GM21723 (cell line): ENCODE data around the gene CAPZA2.
"Not testable (repeated sequence)": the region's sequence is repeated elsewhere in the genome, so short reads cannot be mapped to it uniquely, and the experiment has no call there.

Source experiments
- ATAC-seq: cut with Tn5 transposase; IDR thresholded peaks from one replicate; pipeline ENCODE4 v1.9.1; 2021; ENCODE audit warnings: mild to moderate bottlenecking, moderate library complexity; ENCODE audit not compliant: unreplicated experiment

Gene CAPZA2

DNA sequence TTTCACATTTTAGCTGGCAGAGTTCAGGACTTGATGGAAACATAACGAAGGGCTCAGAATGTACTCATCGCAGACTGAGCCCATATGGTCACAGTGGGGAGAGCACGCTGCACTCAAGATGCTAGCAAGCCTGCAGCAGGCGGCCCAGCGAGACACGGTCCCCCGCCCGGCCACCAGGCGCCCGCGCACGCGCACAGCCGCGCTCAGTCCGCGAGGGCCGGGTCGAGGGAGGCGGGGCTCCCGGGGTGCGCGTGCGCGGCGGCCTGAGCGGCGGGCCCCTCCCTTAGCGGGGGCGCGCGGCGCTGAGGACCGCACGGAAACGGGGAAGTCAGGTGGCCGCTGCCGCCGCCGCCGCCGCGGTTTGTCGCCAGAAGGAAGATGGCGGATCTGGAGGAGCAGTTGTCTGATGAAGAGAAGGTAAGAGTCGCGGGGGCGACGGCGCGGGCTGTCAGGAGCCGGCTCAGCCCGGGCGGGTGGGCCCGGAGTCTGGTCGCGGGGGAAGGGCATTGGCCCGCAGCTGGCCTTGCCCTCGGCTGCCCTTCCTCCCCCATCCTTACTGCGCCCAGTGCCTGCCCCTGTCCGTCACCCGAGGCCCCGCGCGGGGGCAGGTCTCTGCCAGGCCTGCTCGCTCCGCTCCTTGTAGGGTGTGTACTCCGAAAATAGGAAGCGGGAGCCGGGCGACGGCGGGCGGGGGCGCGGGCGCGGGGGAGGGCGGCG lies at the start of gene CAPZA2:
CAPZA2 (plus strand) TSS at position 354 of the 717 bp plus-strand sequence; CDS start at position 379, 25 bp downstream.
- peak; percentile 88 for ATAC-seq

DNA sequence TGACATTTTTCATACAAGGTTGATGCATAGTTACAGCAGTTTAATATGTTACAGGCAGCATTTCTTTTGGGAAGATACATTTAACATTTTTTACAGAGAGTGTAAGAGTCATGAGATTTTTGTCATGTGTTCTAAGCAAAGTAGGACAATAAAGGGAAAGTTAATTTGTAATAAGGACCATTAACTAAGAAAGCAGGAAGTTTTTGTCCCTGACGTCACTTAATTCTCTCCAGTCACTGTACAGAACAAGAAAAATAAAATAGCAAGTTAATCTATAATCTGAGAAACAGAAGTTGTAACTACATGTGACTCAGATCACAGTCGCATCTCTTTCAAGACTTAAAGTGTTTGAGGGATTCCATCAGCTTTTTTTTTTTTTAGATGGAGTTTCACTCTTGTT lies 49.5 kb upstream of the CAPZA2 start:
- ATAC-seq, result no peak

DNA sequence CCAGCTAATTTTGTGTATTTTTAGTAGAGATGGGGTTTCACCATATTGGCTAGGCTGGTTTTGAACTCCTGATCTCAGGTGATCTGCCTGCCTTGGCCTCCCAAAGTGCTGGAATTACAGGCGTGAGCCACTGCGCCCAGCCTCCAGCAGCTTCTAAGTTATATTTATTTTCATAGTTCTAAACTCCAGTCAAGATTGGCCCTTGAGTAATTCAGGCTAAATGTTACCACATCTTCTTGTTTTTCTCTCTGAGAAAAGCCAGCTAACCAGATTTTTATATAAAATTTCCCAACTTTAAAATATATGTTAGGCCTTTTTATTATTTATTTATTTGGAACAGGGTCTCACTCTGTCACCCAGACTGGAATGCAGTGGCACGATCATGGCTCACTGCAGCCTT lies 49.0 kb upstream of the CAPZA2 start:
- not testable (repeated sequence) for ATAC-seq

DNA sequence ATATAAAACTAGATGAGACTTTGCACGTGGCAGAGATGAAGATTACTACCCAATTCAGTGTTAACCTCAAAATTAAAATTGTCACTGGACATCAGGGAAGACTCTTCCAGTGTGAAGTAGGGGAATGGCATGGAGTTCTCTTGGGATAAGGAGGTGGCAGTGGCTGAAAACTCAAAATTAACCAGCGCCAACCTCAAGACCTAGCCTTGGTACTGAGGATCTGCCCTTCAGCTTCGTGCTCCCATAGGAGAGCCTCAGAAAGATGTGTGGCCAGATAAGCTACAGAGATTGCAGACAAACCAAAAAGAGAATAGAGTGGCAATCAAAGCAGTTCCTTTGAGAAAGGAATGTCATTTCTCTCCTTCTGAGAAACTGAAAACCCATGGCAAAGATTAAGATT lies 47.3 kb upstream of the CAPZA2 start:
- ATAC-seq, result no peak

DNA sequence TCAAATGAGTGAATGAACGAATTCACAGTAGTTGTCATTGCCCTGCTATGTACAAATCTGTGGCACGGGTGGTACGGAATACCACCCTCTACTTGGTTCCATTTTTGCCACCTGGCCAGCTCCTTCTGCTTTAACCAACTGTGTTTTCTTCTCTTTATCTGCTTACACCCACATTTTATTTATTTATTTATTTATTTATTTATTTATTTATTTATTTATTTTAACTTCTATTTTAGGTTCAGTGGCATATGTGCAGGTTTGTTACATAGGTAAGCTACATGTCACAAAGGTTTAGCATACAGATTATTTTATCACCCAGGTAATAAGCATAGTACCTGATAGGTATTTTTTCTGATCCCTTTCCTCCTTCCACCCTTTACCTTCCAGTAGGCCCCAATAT lies 42.2 kb upstream of the CAPZA2 start:
- no peak for ATAC-seq

DNA sequence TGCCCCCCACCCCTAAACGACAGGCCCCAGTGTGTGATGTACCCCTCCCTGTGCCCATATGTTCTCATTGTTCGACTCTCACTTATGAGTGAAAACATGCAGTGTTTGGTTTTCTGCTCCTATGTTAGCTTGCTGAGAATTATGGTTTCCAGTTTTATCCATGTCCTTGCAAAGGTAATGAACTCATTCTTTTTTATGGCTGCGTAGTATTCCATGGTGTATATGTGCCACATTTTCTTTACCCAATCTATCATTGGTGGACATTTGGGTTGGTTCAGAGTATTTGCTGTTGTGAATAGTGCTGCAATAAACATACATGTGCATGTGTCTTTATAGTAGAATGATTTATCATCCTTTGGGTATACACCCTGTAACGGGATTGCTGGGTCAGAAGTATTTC lies 40.7 kb upstream of the CAPZA2 start:
- ATAC-seq, result not testable (repeated sequence)

DNA sequence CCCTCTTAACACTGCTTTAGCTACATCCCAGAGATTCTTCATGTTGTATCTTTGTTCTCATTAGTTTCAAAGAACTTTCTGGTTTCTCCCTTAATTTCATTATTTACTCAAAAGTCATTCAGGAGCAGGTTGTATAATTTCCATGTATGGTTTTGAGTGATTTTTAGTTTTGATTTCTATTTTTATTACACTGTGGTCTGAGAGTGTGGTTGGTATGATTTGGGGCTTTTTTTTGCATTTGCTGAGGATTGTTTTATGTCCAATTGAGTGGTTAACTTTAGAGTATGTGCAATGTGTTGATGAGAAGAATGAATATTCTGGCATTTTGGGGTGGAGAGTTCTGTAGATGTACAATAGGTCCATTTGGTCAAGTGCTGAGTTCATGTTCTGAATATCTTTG lies 37.9 kb upstream of the CAPZA2 start:
- no peak for ATAC-seq

DNA sequence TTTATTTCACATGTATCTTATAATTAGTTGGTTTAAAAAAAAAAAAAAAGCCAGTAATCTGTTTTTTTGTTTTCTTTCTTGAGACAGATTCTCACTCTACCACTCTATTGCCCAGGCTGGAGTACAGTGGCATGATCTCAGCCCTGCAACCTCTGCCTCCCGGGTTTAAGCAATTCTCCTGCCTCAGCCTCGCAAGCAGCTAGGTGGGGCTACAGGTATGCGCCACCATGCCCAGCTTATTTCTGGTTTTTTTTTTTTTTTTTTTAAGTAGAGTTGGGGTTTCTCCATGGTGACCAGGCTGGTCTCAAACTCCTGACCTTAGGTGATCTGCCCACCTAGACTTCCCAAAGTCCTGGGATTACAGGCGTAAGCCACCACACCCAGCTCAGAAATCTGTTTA lies 34.1 kb upstream of the CAPZA2 start:
- no peak for ATAC-seq

DNA sequence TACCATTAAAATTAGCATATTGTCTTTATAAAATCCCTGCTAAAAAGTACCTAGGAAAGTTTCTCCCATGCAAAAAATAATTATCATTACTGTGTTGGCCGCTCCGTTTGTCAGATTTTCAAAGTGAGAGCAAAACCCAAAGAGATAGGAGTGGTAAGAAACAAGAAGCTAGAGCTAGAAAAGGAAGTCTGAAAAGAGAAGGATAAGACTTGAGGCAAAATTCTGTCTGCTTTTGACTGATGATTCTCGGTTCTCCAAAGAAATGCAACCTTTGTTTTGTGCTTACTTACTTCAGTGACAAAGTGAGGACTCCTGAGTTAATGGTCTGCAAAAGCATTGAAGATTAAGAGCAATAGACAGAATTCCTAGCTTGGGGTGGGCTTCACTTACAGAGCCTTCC lies 33.3 kb upstream of the CAPZA2 start:
- ATAC-seq, result no peak

DNA sequence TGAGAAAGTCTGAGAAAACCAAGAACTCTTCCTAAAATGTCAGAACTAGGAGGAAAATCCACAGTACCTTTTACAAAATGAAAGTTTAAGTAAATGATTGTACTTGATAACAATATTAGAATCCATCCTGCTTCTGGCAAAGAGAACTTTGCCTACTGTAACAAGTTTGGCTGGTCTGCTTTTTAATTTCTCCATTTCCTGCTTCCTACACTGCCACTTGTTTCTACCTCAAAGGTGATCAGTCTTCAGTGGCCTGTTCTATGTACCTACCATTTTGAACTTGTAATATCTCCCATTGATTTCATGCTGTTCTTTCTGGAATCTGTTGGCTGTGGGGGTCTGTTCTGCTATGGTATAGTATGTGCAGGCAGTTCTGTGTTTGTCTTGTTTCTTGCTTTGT lies 32.9 kb upstream of the CAPZA2 start:
- ATAC-seq, result no peak

DNA sequence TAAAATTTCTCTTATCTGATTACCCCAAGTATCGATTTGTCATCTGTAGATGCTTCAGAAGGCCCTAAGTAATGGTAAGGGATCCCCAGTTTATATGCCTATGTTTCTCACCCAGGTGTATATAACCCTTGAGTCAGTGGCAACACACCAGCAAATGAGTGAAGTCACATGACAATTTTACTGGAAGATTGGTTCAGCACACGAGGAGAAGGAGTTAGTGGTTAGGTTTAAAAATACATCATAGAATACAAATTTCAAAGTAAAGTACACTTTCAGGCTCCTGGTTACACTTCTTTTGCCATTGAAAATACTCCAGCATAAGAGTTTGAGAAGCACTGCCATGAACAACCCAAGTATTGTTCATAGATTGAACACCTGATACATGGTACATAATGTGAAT lies 29.7 kb upstream of the CAPZA2 start:
- ATAC-seq, result no peak

DNA sequence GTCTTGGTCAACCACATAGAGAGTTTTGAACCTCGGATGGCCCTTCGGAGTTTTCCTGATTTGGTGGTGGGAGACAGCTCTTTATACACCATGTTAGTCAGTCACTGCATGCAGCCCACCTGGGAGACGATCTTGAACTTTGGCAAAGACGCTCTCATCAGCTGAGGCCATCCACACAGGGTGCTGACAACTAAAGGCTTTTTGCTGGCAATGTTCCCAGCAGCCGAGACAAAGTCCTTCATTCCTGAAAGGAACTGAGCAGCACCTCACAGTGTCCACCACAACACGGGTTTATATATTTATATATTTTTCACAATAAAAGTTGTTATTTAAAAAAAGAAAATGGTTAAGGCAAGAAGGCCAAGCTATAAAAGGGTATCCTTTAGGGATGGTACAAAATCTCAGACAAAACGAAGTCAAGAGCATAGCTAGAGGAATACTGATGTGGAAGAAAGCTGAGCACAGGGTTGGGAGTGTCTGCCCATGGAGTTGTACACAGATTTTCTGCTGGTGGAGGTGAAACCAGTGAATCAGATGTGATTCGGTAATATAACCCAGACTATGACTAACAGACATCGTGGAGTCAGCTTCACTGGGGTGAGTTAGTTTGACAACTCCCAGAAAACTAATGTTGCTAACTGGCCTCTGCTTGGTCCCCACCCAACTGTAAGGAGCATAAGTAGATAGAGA lies 27.4 kb upstream of the CAPZA2 start:
- ATAC-seq, result no peak

DNA sequence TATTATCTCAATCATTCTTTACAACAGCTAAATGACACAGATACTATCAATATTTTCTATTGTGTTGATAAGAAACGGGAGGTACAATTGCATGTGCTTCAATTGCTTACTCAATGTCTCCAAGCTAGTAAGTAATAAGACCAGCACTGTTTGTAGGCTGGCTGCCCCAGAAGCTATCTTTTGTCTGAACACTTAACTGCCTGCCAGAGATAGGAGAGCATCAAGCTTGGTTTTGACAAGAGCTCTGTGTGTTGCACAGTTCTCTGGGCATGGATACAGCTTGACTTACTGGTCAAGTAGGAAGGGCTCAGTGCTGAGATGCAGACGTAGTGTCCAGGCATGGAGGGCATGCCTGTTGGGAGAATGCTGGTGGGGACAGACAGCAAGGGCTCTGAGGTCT lies 26.3 kb upstream of the CAPZA2 start:
- no peak for ATAC-seq

DNA sequence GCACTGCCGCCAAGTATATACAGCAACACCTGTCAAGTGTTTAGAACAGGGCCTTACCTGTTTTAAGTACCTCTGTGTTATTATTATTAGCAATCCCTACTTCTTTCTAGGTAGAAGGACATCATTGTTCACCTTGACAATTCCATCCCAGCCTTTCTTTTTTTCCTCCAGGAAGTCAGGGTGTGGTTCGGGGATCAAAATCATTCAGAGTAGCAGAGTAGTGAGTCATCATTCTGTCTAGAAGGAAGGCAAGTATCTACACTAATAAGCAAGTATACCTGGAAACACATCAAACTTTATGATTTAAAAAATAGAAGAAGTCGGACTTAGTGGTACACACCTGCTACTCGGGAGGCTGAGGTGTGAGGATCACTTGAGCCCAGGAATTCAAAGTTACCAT lies 25.5 kb upstream of the CAPZA2 start:
- ATAC-seq, result no peak

DNA sequence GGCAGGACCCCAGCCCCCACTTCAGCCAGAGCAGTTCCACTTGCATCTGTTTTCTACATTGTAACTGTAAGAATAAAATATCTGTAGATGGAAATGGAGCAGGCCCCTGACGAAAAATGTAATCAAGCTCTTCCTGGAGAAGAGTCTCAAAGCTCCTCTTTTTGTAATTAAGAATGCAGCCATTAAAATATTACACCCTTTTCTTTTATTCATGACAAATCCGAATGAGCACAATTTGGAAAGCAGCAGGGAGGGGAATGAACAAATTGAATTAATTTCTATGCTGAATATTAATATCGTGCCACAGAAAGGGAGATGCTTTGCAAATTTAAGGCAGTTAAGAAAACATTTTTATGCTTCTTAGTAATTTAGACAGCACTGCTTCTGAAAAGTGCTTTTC lies 24.8 kb upstream of the CAPZA2 start:
- ATAC-seq, result no peak

DNA sequence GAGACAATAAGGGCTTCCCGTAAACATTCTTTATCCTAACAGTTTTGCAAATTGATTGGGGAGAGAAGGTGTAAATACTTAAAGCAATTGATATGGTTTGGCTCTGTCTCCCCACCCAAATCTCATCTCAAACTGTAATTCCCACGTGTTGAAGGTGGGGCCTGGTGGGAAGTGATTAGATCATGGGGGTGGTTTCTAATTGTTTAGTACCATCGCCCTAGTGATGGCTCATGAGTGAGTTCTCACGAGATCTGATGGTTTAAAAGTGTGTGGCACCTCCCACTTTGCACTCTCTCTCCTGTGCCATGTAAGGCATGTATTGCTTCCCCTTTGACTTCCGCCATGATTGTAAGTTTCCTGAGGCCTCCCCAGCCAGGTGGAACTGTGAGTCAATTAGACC lies 22.1 kb upstream of the CAPZA2 start:
- ATAC-seq, result no peak

DNA sequence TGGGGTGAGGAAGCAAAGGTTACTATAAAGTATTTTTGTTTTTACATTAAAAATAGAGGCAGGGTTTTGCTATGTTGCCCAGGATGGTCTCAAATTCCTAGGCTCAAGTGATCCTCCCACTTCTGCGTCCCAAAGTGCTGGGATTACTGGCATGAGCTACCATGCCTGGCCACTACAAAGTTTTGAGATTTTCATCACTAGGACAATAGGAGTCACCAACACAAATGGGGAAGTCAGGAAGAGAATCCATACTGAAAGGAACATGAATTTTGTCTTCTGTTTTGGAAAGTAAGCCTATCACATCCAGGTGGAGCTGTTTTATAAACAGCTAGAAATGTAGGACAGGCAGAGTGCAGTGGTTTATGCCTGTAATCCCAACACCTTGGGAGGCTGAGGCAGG lies 20.0 kb upstream of the CAPZA2 start:
- no peak for ATAC-seq

DNA sequence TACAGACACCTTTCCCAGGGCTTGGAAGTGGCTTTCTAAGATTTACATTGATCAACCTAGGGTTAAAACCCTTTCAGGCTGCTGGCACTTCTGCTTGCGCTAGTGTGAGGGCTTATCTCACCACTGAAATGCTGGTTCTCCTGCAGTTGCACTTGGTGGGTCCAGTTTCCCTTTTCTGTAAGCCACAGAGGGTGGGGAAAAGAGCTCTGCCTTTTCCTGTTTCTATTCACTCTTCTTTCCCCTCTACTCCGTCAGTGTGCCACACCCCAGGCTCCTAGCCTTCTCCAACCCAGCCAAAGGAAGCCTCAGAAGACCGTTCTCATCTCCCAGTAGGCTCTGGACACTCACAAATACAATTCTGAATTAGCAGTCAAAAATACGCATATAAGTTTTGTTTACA lies 19.0 kb upstream of the CAPZA2 start:
- no peak for ATAC-seq

DNA sequence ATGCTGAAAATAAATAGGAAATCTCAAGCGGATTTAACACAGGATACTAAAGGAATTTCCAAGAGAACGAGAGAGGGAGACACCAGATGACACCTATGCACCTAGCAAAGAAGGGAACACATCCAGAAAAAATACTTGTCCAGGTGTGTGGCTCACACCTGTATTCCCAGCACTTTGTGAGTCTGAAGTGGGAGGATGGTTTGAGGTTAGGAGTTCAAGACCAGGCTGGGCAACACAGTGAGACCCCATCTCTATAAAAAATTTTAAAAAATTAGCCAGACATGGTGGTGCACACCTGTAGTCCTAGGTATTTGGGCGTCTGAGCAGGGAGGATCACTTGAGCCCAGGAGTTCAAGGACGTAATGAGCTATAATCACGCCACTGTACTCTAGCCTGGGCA lies 11.2 kb upstream of the CAPZA2 start:
- no peak for ATAC-seq

DNA sequence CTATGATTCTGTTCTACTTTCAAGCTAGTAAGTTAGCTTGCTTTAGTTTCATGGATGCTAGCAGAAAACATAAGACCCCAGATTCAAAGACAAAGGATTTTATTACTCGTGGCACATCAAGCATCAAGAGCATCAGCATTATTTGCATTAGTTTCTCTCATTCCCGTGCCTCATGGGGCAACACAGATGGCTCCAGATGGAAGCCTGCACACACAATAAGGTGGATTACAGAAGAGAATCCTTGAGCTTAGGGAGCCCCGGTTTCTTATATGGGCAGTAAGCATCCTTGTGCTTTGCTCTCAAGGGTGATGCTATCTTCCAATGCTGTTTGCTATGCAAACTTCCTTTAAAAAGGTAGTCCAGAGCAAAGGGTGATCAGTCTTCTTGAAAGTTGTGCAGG lies 10.7 kb upstream of the CAPZA2 start:
- no peak for ATAC-seq

DNA sequence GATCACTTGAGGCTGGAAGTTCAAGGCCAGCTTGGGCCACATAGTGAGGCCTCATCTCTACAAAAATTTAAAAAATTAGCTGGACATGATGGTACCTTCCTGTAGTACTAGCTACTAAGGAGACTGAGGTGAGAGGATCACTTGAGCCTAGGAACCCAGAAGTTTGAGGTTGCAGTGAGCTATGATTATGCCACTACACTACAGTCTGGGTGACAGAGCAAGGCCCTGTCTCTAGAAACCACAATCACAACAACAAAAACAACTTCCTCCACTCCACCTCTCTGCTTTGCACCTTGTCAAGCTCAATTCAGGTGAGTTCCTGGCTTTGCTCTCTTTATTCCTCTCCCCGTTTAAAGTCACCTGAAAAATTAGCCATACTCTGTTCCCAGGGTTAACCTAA lies 8.3 kb upstream of the CAPZA2 start:
- ATAC-seq, result no peak

DNA sequence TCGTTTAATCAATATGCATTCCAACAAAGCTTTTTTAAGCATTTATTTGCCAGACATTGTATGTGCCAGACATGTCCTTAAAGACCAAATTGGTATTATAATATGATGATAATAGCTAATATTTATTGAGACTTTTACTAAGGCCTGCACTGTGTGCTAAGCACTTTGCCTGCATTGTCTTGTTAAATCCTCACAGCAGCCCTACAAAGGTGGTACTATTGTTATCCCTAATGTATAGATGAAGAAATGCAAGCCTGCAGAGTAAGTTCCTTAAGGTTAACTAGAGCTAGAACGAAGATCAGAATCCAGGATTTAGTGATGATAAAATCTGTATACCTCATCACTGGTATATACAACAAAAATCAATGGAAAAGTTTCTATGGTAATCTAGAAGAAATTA lies 5.3 kb upstream of the CAPZA2 start:
- no peak for ATAC-seq

DNA sequence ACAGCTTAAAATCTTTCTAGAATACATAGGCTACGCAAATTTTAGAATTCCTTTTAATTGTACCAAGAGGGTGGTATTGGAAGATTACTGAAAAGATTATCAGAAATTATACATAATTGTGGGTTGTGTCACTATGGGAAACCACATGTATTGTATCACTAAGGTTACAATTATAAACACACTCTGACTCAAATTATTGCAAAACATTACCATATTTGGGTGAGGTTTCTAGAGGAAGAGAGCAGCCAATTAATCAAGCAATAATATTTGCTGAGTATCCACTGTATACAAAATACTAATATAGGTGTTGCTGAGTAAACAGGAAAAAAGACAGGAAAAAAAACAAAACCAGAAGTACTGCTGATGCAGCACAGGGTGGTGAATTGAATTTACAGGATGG lies 3.1 kb upstream of the CAPZA2 start:
- no peak for ATAC-seq
